ENCODE measurements around the gene PLXNB1. TPM values are rescaled to one million over a fixed set of nuclear protein-coding genes. Genes with fewer than 3 reads are reported as not detected.

PLXNB1 gene
- total RNA-seq, 1 experiment from 2014 or later = 35.6 TPM

DNA sequence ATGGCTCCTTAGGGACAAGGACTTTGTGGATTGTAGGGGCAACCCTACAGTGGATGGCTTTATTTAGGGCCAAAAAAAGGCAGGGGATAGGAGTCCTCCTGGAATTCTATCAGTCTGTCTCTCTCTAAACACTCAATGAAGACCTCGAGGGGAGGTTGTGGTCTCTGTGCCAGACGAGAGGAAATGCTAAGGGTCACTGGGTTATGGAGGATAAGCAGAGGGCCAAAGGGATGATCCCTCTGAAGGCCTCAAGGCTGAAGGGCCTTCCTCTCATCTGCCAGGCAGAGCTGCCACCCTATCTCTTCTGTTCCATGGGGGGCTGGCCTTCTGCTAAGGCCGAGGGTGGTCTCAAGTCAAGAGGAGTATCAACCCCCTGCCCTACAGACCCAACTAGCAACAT lies 27.0 kb downstream of the PLXNB1 start:
- intact Hi-C loops (cut with micrococcal nuclease) = no loop called here
- ChIA-PET POLR2A (no interaction called here), RAD21 (ENCODE audit: low non-redundant PET in 1 of 2, low total read pairs in 2 of 2, uncharacterized antibody in 2 of 2, unreplicated experiment in 2 of 2) (interaction anchor here (4.0 to 4.1 kb wide), 2 partner anchors 33 kb away, joined by 54 to 59 read pairs; no protein-coding TSS in a partner anchor), CTCF (interaction anchor here (8.0 kb wide), 1 partner anchor 32 kb away, joined by 386 read pairs; no protein-coding TSS in a partner anchor)
- Histone ChIP-seq H3K27ac (ENCODE audit: low read depth, low read length) (peak overlapping the region; percentile 64), H3K4me2 (ENCODE audit: low read length) (no peak overlapping the region), H3K79me2 (ENCODE audit: insufficient read depth, low read length) (no peaks in the 10 kb centered on the region), H3K4me1 (ENCODE audit: control insufficient read depth in 1 of 2, insufficient read depth in 2 of 2, low read length in 2 of 2) (peaks cover 14 to 39% of the 10 kb centered on the region in 2 experiments), H3K9ac (ENCODE audit: low read length) (0 out of 2 replicates have a peak overlapping the region, but pooled peaks have one; percentile 23), H3K27me3 (ENCODE audit: insufficient read depth, low read length) (no peaks in the 10 kb centered on the region), H3K9me3 (ENCODE audit: control insufficient read depth in 1 of 2, insufficient read depth in 1 of 2, low read depth in 1 of 2, low read length in 2 of 2) (no peaks in the 10 kb centered on the region), H4K20me1 (ENCODE audit: insufficient read depth) (no peaks in the 10 kb centered on the region), H3K4me3 (replicated peaks in 1 of 2; ENCODE audit: low read depth in 1 of 2, low read length in 2 of 2) (no peak overlapping the region), H2AFZ (ENCODE audit: low read depth, low read length, poor library complexity, severe bottlenecking) (no peak overlapping the region), H3K36me3 (ENCODE audit: control insufficient read depth in 1 of 2, insufficient read depth in 2 of 2, low read length in 2 of 2) (peaks cover 0 to 2% of the 10 kb centered on the region in 2 experiments; a peak in 1 of 4 replicates), H3K9me2 (ENCODE audit: insufficient read depth) (no peaks in the 10 kb centered on the region)
- DNase-seq (ENCODE audit: low read depth, low spot score) (no peak), ATAC-seq (no peak)
- TF ChIP-seq ELF1 (IDR thresholded peaks at IDR 0.05; ENCODE audit: borderline replicate concordance, low read depth) (no peak), CEBPB (IDR thresholded peaks at IDR 0.05; ENCODE audit: low read depth) (no peak), EGR1 (IDR thresholded peaks at IDR 0.05; ENCODE audit: low read depth) (no peak), POLR2AphosphoS5 (IDR thresholded peaks at IDR 0.05; ENCODE audit: low read depth, low read length) (no peak), FOSL1 (IDR thresholded peaks at IDR 0.05; ENCODE audit: low read depth) (no peak), EZH2phosphoT487 (IDR thresholded peaks at IDR 0.05; ENCODE audit: borderline replicate concordance) (no peak)
- TF ChIP-seq, protein P1, sequence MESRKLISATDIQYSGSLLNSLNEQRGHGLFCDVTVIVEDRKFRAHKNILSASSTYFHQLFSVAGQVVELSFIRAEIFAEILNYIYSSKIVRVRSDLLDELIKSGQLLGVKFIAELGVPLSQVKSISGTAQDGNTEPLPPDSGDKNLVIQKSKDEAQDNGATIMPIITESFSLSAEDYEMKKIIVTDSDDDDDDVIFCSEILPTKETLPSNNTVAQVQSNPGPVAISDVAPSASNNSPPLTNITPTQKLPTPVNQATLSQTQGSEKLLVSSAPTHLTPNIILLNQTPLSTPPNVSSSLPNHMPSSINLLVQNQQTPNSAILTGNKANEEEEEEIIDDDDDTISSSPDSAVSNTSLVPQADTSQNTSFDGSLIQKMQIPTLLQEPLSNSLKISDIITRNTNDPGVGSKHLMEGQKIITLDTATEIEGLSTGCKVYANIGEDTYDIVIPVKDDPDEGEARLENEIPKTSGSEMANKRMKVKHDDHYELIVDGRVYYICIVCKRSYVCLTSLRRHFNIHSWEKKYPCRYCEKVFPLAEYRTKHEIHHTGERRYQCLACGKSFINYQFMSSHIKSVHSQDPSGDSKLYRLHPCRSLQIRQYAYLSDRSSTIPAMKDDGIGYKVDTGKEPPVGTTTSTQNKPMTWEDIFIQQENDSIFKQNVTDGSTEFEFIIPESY (IDR thresholded peaks at IDR 0.05; ENCODE audit: extremely low read depth, insufficient replicate concordance, low read length) = no peak
- TF ChIP-seq, protein P2, sequence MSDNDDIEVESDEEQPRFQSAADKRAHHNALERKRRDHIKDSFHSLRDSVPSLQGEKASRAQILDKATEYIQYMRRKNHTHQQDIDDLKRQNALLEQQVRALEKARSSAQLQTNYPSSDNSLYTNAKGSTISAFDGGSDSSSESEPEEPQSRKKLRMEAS (IDR thresholded peaks at IDR 0.05) = no peak
- TF ChIP-seq, protein P3, sequence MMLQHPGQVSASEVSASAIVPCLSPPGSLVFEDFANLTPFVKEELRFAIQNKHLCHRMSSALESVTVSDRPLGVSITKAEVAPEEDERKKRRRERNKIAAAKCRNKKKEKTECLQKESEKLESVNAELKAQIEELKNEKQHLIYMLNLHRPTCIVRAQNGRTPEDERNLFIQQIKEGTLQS (IDR thresholded peaks at IDR 0.05) = no peak
- BruUV-seq (replicated peaks) = no TSS peak
